ENCODE results near the gene KRTDAP.

The KRTDAP gene, protein sequence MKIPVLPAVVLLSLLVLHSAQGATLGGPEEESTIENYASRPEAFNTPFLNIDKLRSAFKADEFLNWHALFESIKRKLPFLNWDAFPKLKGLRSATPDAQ

GRCh38 chr19:35490364-35490763 is at the start of gene KRTDAP:
Gene KRTDAP (minus strand): TSS chr19:35490464. CDS start chr19:35490442, 22 bp downstream.
- no peak for DNase-seq

DNA sequence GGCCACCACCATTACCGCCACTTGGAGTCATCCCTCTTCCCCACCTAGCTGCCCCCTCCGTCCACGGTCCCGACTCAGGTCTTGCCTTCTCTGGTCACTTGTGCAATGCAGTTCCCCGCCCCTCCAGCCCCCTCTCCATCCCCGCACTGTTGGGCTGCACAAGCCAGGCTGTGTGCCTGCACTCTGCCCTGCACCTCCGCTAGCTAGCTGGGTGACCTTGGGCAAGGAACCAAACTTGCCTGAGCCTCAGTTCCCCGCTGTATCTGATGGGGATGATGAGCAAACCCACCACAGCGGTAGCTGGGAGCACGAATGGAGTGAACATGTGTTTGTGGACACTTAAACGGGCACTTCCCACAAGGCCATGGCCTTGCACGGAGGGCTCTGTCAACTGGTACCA is 49.6 kb upstream of the KRTDAP start:
- DNase-seq: no peak

- DNase-seq: no peak
These were observed 49.0 kb upstream of the KRTDAP start for GRCh38 chr19:35539314-35539713.

DNA sequence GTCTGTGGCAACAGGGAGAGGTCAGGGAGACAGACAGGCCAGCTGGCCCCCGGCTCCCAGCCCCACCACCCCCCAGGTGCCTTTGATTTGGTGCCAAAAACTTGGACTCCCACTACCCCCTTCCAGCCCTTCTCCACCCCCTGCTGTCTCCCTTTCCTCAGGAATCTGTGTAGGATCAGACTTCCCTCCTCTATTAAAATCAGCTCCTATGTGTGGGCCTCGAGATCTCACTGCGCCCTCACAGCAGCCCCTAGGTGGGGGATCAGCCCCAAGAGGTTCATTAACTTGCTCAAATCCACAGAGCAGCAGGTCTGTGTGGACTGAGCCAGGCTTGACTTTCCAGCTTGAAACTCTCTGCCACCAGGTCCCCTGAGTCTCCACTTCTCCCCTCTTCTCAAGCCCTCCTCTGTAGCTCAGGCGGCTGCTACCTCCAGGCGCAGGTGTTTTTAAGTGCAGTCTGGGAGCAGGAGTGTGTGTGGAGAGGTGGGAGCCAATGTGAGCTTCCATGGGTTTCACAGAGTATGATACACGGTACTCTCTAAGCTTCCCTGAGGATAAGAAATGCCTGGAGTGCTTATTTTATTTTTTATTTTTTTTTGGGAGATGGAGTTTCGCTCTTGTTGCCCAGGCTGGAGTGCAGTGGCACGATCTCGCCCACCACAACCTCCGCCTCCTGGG is 44.7 kb upstream of the KRTDAP start:
- DNase-seq: no peak

GRCh38 chr19:35533822-35534392 is 43.6 kb upstream of the KRTDAP start:
- no peak for DNase-seq

GRCh38 chr19:35533201-35533821 is 43.0 kb upstream of the KRTDAP start, which contains the start of gene GAPDHS:
Gene GAPDHS (plus strand): TSS chr19:35533456. CDS start chr19:35533528, 72 bp downstream.
- no peak for DNase-seq

GRCh38 chr19:35531291-35531690 is 41.0 kb upstream of the KRTDAP start:
- DNase-seq: no peak

DNA sequence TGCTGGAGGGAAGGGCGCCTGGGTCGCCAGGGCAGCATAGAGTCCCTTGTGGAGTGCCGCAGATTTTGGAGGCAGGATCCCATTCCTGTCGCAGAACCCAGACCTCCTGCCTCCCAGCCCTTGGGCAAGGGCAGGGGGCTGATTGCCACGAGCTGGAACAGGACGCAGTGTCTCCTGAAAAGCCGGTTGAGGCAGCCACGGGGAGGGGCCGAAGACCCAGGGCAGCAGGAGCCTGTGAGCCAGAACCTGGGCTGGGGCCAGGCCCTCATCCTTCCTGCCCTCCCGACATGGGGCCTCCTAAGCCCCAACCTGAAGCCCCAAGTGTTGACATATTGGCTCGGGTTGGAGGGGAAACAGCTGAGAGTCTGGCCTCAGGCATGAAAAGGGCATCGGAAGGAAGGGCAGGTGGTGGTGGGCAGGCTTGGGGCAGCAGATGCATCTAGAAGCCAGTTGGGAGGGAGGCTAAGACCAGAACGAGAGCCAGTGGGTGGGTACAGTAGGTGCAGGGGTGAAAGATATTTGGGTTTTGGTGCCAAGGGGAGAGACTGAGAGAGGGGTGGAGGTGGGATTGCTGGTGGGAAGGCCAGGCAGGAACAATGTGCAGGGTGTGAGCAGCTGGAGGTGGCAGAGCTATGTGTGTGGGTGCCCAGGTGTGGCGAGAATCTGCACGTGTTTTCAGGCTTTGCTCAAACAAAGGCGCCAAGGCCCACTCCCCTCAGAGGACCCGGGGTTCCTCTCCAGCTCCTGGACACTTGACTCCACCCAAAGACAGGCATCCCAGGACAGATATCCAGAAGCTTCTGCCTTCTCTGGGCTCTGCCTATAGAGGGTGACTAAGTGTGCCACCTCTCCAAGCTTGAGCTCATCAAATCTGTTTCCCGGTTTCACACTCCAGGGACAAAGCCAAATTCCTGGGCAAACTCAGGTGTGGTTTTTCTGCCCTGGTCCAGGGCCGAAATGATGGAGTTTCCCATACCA is 39.3 kb upstream of the KRTDAP start:
- no peak for DNase-seq

DNA sequence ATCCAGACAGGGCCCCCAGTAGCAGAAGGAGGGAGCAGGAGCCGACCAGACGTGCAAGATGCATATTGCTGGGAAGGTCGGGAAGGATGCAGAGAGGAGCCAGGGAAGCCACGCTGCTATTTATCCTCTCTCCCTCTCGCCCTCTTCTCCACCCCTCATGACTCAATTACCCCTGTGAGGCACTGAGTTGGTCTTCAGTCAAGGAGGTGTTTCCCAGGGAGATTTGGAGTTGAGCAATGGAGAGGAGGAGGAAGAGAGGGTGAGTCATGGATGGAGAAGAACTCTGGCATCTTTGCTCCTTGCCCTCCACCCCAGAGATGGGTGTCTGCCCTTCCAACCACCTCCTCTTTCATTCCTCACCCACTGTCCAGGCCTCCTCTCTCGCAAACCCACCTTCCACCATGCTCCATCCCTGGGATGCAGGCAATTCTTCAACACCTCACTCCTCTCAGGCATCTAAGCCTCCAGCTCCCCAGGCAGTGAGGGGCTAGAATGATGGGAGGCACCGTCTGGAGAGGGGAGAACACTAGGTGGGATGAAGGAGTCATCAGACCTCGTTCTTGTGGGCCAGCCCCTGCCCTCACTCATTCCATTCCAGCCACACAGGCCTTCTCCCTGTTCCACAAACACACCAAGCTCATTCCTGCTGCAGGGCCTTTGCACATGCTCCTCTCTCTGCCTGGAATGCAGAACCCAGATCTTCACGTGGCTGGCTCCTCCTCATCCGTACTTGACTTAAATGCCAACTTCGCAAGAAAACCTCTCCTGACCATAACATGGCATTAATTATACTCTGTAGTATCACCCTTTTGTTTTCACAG is 38.2 kb upstream of the KRTDAP start, which contains the start of gene SBSN:
SBSN (minus strand) TSS at position 94 of the 821 bp plus-strand sequence; CDS start at position 64, 30 bp downstream.
- DNase-seq: no peak

DNA sequence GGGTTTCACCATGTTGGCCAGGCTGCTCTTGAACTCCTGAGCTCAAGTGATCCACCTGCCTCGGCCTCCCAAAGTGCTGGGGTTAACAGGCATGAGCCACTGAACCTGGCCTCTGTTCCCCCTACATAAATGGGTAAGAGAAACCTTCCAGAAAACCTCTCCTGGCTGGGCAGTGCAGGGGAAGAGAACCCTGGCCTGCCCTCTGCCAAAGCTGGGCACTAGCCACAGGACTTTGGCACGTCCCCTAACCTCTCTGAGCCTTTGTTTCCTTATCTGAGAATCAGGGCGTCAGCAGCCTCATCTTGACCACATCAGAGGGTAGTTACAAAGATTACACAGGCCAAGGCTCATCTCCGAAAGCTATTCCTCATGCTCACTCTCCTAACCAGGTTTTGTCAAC is 35.6 kb upstream of the KRTDAP start:
- no peak for DNase-seq

- no peak for DNase-seq
These were observed 34.0 kb upstream of the KRTDAP start for GRCh38 chr19:35524181-35524837.

- no peak for DNase-seq
These were observed 32.6 kb upstream of the KRTDAP start for GRCh38 chr19:35522745-35523327.

DNA sequence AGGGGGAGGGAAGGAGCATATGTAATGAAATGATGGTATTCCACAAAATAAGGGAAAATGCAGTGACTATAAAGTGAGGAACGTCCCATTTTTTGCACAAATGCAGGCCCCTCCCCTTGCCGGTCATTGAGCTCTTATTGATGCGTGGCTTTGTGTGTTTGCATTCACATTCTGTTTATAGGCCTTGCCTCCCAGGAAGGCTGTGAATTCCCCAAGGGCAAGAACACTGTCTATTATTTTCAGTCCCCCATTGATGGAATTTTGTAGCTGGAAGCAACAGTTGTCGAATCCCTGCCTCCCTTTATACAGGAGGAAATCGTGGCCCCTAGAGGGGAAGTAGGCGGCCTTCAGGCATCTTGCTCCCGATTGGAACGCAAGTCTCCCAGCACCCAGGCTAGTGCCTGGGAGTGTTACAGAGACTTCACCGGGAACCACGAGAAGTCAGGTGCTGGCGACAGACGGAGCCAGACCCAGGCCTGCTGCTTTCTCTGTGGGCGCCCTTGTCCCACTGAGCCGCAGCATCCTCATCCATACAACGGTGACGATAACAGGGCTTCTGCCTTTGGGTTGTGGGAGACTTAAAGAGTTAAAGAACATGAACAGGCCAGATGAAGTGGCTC is 31.0 kb upstream of the KRTDAP start:
- no peak for DNase-seq

DNA sequence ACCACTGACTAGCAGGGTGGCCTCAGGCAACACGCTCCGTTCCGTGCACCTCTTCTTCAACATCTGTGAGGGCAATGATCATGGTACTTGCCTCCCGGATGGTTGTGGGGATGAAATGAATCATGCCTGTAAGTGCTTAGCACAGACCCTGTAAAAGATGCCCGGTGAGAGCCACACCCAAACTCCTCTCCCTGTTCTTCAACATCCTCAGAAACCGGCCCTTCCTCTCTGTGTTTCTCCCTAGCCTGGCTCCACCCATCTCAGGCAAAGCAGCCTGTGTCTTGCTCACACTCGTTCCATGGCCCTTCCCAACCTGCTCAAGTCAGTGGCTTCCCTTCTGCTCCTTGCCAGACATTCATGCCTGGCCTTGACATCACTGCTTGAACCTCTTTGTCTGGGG is 29.0 kb upstream of the KRTDAP start:
- no peak for DNase-seq

DNA sequence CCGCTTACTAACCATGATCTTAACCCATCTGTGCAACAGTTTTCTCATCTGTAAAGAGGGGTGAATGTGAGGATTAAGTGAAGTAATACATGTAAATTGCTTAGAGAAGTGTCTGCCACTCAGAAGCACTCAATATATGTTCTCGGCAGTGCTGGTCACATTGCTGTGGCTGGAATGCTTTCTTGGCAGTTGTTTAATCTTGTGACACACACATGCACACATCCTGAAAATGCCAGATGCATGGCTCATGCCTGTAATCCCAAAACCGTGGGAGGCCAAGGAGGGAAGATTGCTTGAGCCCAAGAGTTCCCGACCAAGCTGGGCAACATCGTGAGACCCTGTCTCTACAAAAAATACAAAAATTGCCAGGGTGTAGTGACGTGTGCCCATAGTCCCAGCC is 28.0 kb upstream of the KRTDAP start:
- DNase-seq: peak; percentile 79

DNA sequence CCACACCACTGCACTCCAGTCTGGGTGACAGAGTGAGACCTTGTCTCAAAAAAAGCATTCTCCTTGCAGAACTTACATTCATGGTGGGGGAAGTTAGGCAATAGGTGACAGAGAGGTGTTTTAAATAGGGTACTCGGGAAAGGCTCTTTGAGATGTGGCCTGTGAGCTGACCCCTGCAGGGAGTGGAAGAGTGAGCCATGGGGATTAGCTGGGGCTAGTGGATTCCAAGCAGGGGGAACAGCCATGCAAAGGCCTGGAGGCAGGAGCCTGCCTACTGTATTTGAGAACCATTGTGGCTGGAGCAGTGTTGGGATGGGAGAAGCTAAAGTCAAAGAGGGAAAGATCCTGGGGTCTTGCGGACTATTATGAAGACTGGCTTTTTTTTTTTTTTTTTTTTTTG is 27.1 kb upstream of the KRTDAP start:
- no peak for DNase-seq

DNA sequence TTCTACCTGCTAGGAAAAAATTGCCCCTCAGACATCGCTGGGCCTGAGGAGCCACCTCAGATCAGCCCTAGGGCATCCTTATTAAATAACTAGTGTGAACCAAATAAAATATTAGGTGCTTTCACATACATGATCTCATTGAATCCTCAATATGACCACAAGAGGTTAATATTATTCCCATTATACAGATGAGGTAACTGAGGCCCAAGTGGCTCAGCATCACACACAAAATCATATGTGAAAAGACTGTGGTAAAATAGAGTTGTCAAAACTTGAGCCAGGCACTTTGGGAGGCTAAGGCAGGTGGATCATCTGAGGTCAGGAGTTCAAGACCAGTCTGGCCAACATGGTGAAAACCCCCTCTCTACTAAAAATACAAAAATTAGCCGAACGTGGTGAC is 26.0 kb upstream of the KRTDAP start:
- no peak for DNase-seq

DNA sequence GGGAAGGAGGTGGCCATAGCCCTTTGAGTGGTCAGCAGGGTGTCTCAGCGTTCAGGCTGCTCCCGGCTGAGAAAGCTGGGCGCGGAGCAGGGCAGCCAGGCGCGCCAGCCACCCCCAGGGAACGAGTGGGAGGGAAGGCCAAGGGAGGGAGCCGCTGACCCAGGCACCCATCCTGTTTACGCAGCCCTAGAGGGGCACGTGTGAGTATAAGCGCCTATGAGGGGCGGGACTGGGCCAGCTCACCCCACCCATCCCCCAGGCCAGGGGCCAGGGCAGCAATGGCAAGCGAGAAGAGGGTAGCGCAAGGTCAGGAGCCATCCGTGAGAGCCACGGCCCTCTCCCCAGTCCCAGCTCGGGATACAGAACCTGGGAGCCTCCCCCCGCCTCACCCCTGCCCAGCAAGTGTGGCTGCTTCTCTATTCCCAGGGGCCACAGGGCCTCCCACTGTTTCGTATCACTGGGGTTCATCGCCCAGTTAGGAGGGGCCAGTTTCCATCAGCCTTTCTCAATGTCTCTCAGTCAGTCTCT is 24.1 kb upstream of the KRTDAP start:
- DNase-seq: no peak

GRCh38 chr19:35513628-35514281 is 23.5 kb upstream of the KRTDAP start, which contains the start of gene DMKN:
Gene DMKN (minus strand): TSS chr19:35513649. CDS start chr19:35513475, 174 bp downstream.
- DNase-seq: peak; percentile 67
